IMR-90 (cell line): ENCODE data around the gene ZSCAN9. TPM values are rescaled to one million over a fixed set of nuclear protein-coding genes. Genes with fewer than 3 reads are reported as not detected.

ENCODE experiments used
- ATAC-seq: fragments of 200-7000 bp; cut with Tn5 transposase; 2 replicates; pipeline ENCODE4 v1.9.1; 2020; ENCODE audit warnings: low read depth, mild to moderate bottlenecking, moderate library complexity
- BruUV-seq: library from RNA; stranded (reverse); fragments of 400-500 nt; replicated peaks from 2 replicates; lab custom pipeline; 2021; lab: Mats Ljungman, UMichigan
- CTCF ChIA-PET: fragments of 300-600 bp; formaldehyde crosslinking; extraction: SDS; loops from one replicate; lab custom pipeline; 2021; ENCODE audit warnings: antibody characterized with exemption; lab: Yijun Ruan, JAX
- POLR2A ChIA-PET: fragments of 300-600 bp; sonication (Branson Sonifier 250); formaldehyde crosslinking; loops from one replicate; lab custom pipeline; 2022; ENCODE audit warnings: antibody characterized with exemption; ENCODE audit not compliant: unreplicated experiment; lab: Charles Lee
- DNase-seq: peaks from one replicate; pipeline ENCODE4 v3.0.0; 2013
- H2AFZ ChIP-seq: replicated peaks from 2 replicates; pipeline ENCODE3; 2013; ENCODE audit warnings: low read length, mild to moderate bottlenecking; ENCODE audit not compliant: poor library complexity
- H2AK5ac ChIP-seq: 2 replicates; pipeline ENCODE4 v1.6.1; 2013; ENCODE audit warnings: low read depth, low read length, inconsistent platforms
- H2AK9ac ChIP-seq: replicated peaks from 2 replicates; pipeline ENCODE3; 2013; ENCODE audit warnings: mild to moderate bottlenecking, low read depth, low read length, moderate library complexity; ENCODE audit not compliant: poor library complexity
- H2BK120ac ChIP-seq: 2 replicates; pipeline ENCODE4 v1.6.1; 2013; ENCODE audit warnings: low read depth, low read length, inconsistent platforms
- H2BK15ac ChIP-seq: 3 replicates; pipeline ENCODE4 v1.6.1; 2013; ENCODE audit warnings: low read depth, low read length, inconsistent platforms
- H2BK20ac ChIP-seq: 2 replicates; pipeline ENCODE4 v1.6.1; 2013; ENCODE audit warnings: low read depth, mild to moderate bottlenecking, inconsistent platforms, low read length, moderate library complexity
- H2BK5ac ChIP-seq: 2 replicates; pipeline ENCODE4 v1.6.1; 2013; ENCODE audit warnings: mild to moderate bottlenecking, low read depth, low read length, inconsistent platforms; ENCODE audit not compliant: poor library complexity, severe bottlenecking
- H3K14ac ChIP-seq: replicated peaks from 2 replicates; pipeline ENCODE4 v1.6.1; 2013; ENCODE audit warnings: low read depth, low read length, inconsistent platforms
- H3K18ac ChIP-seq: 2 replicates; pipeline ENCODE4 v1.6.1; 2013; ENCODE audit warnings: low read depth, low read length, control low read depth
- H3K23ac ChIP-seq: 2 replicates; pipeline ENCODE4 v1.6.1; 2013; ENCODE audit warnings: low read depth, low read length, inconsistent platforms
- H3K27ac ChIP-seq: 2 replicates; pipeline ENCODE4 v1.5.1; 2013; ENCODE audit warnings: mild to moderate bottlenecking, control low read depth, low read length; ENCODE audit not compliant: insufficient read depth
- H3K27me3 ChIP-seq: 2 replicates; pipeline ENCODE4 v1.6.1; 2013; ENCODE audit warnings: low read length; ENCODE audit not compliant: control insufficient read depth, insufficient read depth
- H3K36me3 ChIP-seq: 2 replicates; pipeline ENCODE4 v1.6.1; 2013; ENCODE audit warnings: low read length, mixed read lengths; ENCODE audit not compliant: control insufficient read depth, insufficient read depth
- H3K4ac ChIP-seq: 2 replicates; pipeline ENCODE4 v1.6.1; 2013; ENCODE audit warnings: low read depth, low read length, inconsistent platforms
- H3K4me1 ChIP-seq: 2 replicates; pipeline ENCODE4 v1.6.1; 2013; ENCODE audit warnings: low read length, mixed read lengths; ENCODE audit not compliant: control insufficient read depth, insufficient read depth
- H3K4me2 ChIP-seq: 2 replicates; pipeline ENCODE4 v1.6.1; 2013; ENCODE audit warnings: low read depth, mild to moderate bottlenecking, control low read depth, low read length, moderate library complexity
- H3K4me3 ChIP-seq: 2 replicates; pipeline ENCODE4 v1.5.1; 2013; ENCODE audit warnings: low read depth, mild to moderate bottlenecking, control low read depth, low read length, moderate library complexity; ENCODE audit not compliant: insufficient read depth
- H3K56ac ChIP-seq: 2 replicates; pipeline ENCODE4 v1.6.1; 2013; ENCODE audit warnings: low read length, inconsistent platforms; ENCODE audit not compliant: insufficient read depth; ENCODE audit errors: extremely low read depth
- H3K79me1 ChIP-seq, 2 experiments: 2 replicates each; pipeline ENCODE4 v1.6.1; 2013; ENCODE audit warnings: low read length in 2 of 2, inconsistent platforms in 1 of 2, low read depth in 1 of 2
- H3K9ac ChIP-seq: 2 replicates; pipeline ENCODE4 v1.6.1; 2013; ENCODE audit warnings: low read depth, low read length, control low read depth
- H3K9me1 ChIP-seq: 2 replicates; pipeline ENCODE4 v1.6.1; 2013; ENCODE audit warnings: low read length, inconsistent platforms; ENCODE audit not compliant: insufficient read depth
- H3K9me3 ChIP-seq: 2 replicates; pipeline ENCODE4 v1.6.1; 2013; ENCODE audit warnings: low read length; ENCODE audit not compliant: control insufficient read depth, insufficient read depth
- H4K20me1 ChIP-seq: 2 replicates; pipeline ENCODE4 v1.6.1; 2013; ENCODE audit warnings: low read length, inconsistent platforms; ENCODE audit not compliant: insufficient read depth
- H4K5ac ChIP-seq: 2 replicates; pipeline ENCODE4 v1.6.1; 2013; ENCODE audit warnings: mild to moderate bottlenecking, low read depth, low read length, control low read depth
- H4K8ac ChIP-seq, 2 experiments: 2 replicates each; pipeline ENCODE4 v1.6.1; 2013; ENCODE audit warnings: low read depth in 2 of 2, low read length in 2 of 2, control low read depth in 1 of 2, inconsistent platforms in 1 of 2
- H4K91ac ChIP-seq: 2 replicates; pipeline ENCODE4 v1.6.1; 2013; ENCODE audit warnings: low read depth, low read length, inconsistent platforms; ENCODE audit not compliant: insufficient read depth
- POLR2A ChIP-seq: IDR thresholded peaks from 2 replicates; pipeline ENCODE4 v1.6.1; 2012; ENCODE audit warnings: mild to moderate bottlenecking, low read depth, low read length
- WGBS, 2 experiments: methylation state at CpG; one replicate each; pipeline versions ENCODE4 v1.1.5 to v1.1.7; 2013; ENCODE audit warnings: missing lambda C conversion rate in 2 of 2; ENCODE audit not compliant: insufficient read length in 1 of 2; ENCODE audit errors: extremely low coverage in 2 of 2; 5-methylcytosine and 5-hydroxymethylcytosine counted together
- dilution Hi-C: fragments of 300-500 bp; cut with HindIII; formaldehyde crosslinking; loops from one replicate; pipeline ENCODE4 v1.14.3; 2018; ENCODE audit warnings: low sequenced_read_pairs; ENCODE audit not compliant: unreplicated experiment
- in situ Hi-C: fragments of 300-500 bp; cut with MboI; formaldehyde crosslinking; loops from 3 replicates; pipeline ENCODE4 v1.14.3; 2019; ENCODE audit warnings: low sequenced_read_pairs, inconsistent platforms, mixed read lengths
- intact Hi-C: fragments of 100-400 bp; cut with micrococcal nuclease; formaldehyde crosslinking; loops from 2 replicates; pipeline ENCODE4 v1.10.0; 2022
- polyA plus RNA-seq, 3 experiments: library from polyadenylated mRNA; depleted of rRNA; stranded (reverse); fragments of >200 nt; gene quantifications; 2 replicates each; pipeline ENCODE4 v1.2.3, GENCODE V29; 2012; ENCODE audit warnings: low replicate concordance in 1 of 3
- total RNA-seq: library from RNA; depleted of rRNA; stranded (reverse); fragments of >200 nt; gene quantifications from 2 replicates; pipeline ENCODE4 v1.2.3, GENCODE V29; 2012

ZSCAN9 gene
- total and polyA plus RNA-seq, 2 of the 4 experiments (the other 2 are of a cell fraction) = 13.7 to 17.7 TPM

- Histone ChIP-seq H4K5ac (no peak overlapping the region), H3K9me3 (no peaks in the 10 kb centered on the region), H3K4me3 (no peak overlapping the region), H3K27me3 (no peaks in the 10 kb centered on the region), H2AFZ (no peak overlapping the region), H3K4ac (no peak overlapping the region), H3K79me1 (peaks cover 0 to 2% of the 10 kb centered on the region in 2 experiments; a peak in 2 of 4 replicates), H2AK5ac (no peak overlapping the region), H3K4me1 (no peaks in the 10 kb centered on the region), H3K27ac (no peak overlapping the region), H2BK15ac (no peak overlapping the region), H2BK5ac (no peak overlapping the region), H2AK9ac (no peak overlapping the region), H3K18ac (no peak overlapping the region), H3K56ac (no peak overlapping the region), H4K91ac (no peak overlapping the region), H4K8ac (no peak overlapping the region), H2BK20ac (no peak overlapping the region), H4K20me1 (no peaks in the 10 kb centered on the region), H3K9ac (no peak overlapping the region), H2BK120ac (no peak overlapping the region), H3K14ac (no peak overlapping the region), H3K36me3 (peaks cover 9% of the 10 kb centered on the region), H3K4me2 (no peak overlapping the region), H3K23ac (no peak overlapping the region), H3K9me1 (0 out of 2 replicates have a peak, but pooled peaks cover 4% of the 10 kb centered on the region)
- BruUV-seq = no TSS peak
- POLR2A ChIA-PET = no interaction called here
- TF ChIP-seq POLR2A = no peak
- CTCF ChIA-PET = no interaction called here
- dilution Hi-C loops (no loop called here), intact Hi-C loops (no loop called here), in situ Hi-C loops (no loop called here)
- DNase-seq (no peak), ATAC-seq (no peak)
- WGBS, 2 experiments = no CpG with 5 or more reads among the region's 1 CpG
These were observed 14.6 kb downstream of the ZSCAN9 start for GRCh38 chr6:28239636-28240035.
